GM18873 (cell line): ENCODE measurements around the gene ITGB8.

ENCODE experiments used
- ATAC-seq: cut with Tn5 transposase; IDR thresholded peaks from one replicate; pipeline ENCODE4 v1.9.1; 2021; ENCODE audit warnings: mild to moderate bottlenecking, moderate library complexity, moderate number of reproducible peaks; ENCODE audit not compliant: unreplicated experiment, low FRiP score

ITGB8 gene

GRCh38 chr7:20307119-20307518, 23.6 kb upstream of the ITGB8 start:
- peak; percentile 57 for ATAC-seq

GRCh38 chr7:20307901-20308300, 22.8 kb upstream of the ITGB8 start:
- no peak for ATAC-seq

GRCh38 chr7:20310301-20310700, 20.4 kb upstream of the ITGB8 start:
- ATAC-seq: no peak

GRCh38 chr7:20310963-20311742, 19.5 kb upstream of the ITGB8 start:
- no peak for ATAC-seq

GRCh38 chr7:20311743-20312042, 19.0 kb upstream of the ITGB8 start:
- ATAC-seq: no peak

- ATAC-seq: no peak
These were observed 18.1 kb upstream of the ITGB8 start for GRCh38 chr7:20312562-20312961.

- ATAC-seq: no peak
These were observed 17.1 kb upstream of the ITGB8 start for GRCh38 chr7:20313626-20314025.

GRCh38 chr7:20314198-20314597, 16.5 kb upstream of the ITGB8 start:
- ATAC-seq: no peak

GRCh38 chr7:20316706-20317105, 14.0 kb upstream of the ITGB8 start:
- no peak for ATAC-seq

- ATAC-seq: no peak
These were observed 13.3 kb upstream of the ITGB8 start for GRCh38 chr7:20317413-20317812.

GRCh38 chr7:20318933-20319332, 11.8 kb upstream of the ITGB8 start:
- ATAC-seq: no peak

GRCh38 chr7:20320322-20320721, 10.4 kb upstream of the ITGB8 start:
- no peak for ATAC-seq

GRCh38 chr7:20320786-20321185, 9.9 kb upstream of the ITGB8 start:
- ATAC-seq: no peak

- no peak for ATAC-seq
These were observed 7.1 kb upstream of the ITGB8 start for GRCh38 chr7:20323595-20323994.

GRCh38 chr7:20326342-20326741, 4.4 kb upstream of the ITGB8 start:
- ATAC-seq: no peak

GRCh38 chr7:20327055-20327454, 3.6 kb upstream of the ITGB8 start:
- ATAC-seq: no peak

GRCh38 chr7:20328027-20328426, 2.7 kb upstream of the ITGB8 start:
- no peak for ATAC-seq

- ATAC-seq: no peak
These were observed 2.0 kb upstream of the ITGB8 start for GRCh38 chr7:20328692-20329091.

GRCh38 chr7:20329389-20330238, 1.1 kb upstream of the ITGB8 start:
- peak; percentile 46 for ATAC-seq

- ATAC-seq: peak; percentile 15
These were observed 519 bp downstream of the ITGB8 start for GRCh38 chr7:20330928-20331909.
